K562 (cell line): ENCODE data around the gene TRIM25.

ENCODE experiments used
- FOXJ3 ChIP-seq: sonication (generic); formaldehyde crosslinking; IDR thresholded peaks from 2 replicates; pipeline ENCODE4 v1.4.0; 2020; ENCODE audit warnings: mild to moderate bottlenecking, missing genetic modification reagents
- RBM15 ChIP-seq: fragments of 200-400 bp; formaldehyde crosslinking; IDR thresholded peaks from 2 replicates; pipeline ENCODE4 v1.6.1; 2018; ENCODE audit warnings: mild to moderate bottlenecking, low read length, moderate library complexity; ENCODE audit not compliant: insufficient read depth
- RBM39 ChIP-seq: fragments of 200-400 bp; formaldehyde crosslinking; optimal IDR thresholded peaks from 2 replicates; pipeline ENCODE3; 2018; ENCODE audit warnings: low read depth, low read length
- ZKSCAN3 ChIP-seq: fragments of 250-450 bp; sonication (Bioruptor Pico); IDR thresholded peaks from 2 replicates; pipeline ENCODE4 v1.4.0; 2020
- ZNF584 ChIP-seq: fragments of 200-800 bp; sonication (Bioruptor generic); IDR thresholded peaks from 2 replicates; pipeline ENCODE4 v1.6.1; 2016; ENCODE audit warnings: low read depth, mild to moderate bottlenecking, missing genetic modification characterization, missing compliant biosample characterization
- TF ChIP-seq, protein P1 (sequence below): sonication (generic); formaldehyde crosslinking; IDR thresholded peaks from 2 replicates; pipeline ENCODE4 v1.8.1; 2023; ENCODE audit warnings: mild to moderate bottlenecking, missing genetic modification reagents
- TF ChIP-seq, protein P2 (sequence below), 3 experiments: IDR thresholded peaks in 2 of 3; conservative IDR thresholded peaks in 1 of 3; 2 replicates each; pipeline ENCODE4 v1.5.1; 2011 to 2012; ENCODE audit warnings: low read length in 3 of 3, mild to moderate bottlenecking in 3 of 3, control low read depth in 2 of 3, improper control_type of control experiment in 1 of 3, inconsistent platforms in 1 of 3, low read depth in 1 of 3, mixed read lengths in 1 of 3, moderate library complexity in 1 of 3; ENCODE audit not compliant: insufficient read depth in 2 of 3

DNA sequence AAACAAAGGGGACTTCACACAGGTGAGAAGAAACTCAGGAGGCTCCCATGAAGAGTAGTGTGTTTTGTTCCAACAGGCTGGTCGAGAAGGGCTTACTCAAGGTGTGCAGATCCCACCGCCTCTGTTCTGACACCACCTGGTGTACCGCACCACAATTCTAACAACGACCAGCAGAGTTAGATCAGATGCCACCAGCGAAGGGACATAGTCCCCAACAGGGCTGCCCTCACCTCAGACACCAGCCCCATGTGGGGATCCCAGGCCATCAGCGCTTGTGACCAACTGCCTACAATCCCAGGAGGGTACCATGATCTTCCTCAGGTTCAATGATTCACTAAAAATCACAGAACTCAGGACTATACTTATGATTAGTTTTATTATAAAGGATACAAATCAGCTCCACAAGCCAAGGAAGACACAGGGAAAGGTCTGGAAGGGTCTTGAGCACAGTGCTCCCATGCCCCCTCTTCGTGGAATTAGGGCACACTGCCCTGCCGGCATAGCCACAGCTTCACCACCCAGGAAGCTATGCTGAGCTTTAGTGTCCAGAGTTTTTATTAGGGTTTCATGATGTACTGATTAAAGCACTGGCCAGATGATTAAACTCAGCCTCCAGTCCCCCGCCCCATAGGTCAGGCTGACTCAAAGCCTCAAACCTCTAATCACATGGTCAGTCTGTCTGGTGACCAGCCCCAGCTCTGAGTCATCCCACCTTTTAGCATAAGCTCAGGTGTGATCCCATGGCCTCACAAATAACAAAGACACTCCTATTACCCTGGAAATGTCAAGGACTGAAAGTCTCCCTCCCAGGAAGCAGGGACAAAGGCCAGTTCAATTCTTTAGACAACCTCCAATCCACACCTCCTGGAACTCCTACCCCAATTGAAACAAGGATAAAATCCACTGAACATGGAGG is 26.0 kb downstream of the TRIM25 start:
- TF ChIP-seq, protein P1, sequence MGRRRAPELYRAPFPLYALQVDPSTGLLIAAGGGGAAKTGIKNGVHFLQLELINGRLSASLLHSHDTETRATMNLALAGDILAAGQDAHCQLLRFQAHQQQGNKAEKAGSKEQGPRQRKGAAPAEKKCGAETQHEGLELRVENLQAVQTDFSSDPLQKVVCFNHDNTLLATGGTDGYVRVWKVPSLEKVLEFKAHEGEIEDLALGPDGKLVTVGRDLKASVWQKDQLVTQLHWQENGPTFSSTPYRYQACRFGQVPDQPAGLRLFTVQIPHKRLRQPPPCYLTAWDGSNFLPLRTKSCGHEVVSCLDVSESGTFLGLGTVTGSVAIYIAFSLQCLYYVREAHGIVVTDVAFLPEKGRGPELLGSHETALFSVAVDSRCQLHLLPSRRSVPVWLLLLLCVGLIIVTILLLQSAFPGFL (CRISPR knock-in tag), result no peak
- TF ChIP-seq FOXJ3, result no peak
- TF ChIP-seq ZNF584, result no peak
- TF ChIP-seq RBM15, result no peak
- TF ChIP-seq RBM39, result no peak
- TF ChIP-seq ZKSCAN3 (CRISPR knock-in tag), result no peak
- TF ChIP-seq, protein P2, sequence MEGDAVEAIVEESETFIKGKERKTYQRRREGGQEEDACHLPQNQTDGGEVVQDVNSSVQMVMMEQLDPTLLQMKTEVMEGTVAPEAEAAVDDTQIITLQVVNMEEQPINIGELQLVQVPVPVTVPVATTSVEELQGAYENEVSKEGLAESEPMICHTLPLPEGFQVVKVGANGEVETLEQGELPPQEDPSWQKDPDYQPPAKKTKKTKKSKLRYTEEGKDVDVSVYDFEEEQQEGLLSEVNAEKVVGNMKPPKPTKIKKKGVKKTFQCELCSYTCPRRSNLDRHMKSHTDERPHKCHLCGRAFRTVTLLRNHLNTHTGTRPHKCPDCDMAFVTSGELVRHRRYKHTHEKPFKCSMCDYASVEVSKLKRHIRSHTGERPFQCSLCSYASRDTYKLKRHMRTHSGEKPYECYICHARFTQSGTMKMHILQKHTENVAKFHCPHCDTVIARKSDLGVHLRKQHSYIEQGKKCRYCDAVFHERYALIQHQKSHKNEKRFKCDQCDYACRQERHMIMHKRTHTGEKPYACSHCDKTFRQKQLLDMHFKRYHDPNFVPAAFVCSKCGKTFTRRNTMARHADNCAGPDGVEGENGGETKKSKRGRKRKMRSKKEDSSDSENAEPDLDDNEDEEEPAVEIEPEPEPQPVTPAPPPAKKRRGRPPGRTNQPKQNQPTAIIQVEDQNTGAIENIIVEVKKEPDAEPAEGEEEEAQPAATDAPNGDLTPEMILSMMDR (IDR thresholded peaks at IDR 0.05 in 2 of 3, conservative IDR thresholded peaks at IDR 0.05 in 1 of 3; ENCODE audit: insufficient read depth in 2 of 3, low read depth in 1 of 3, low read length in 3 of 3), result no peak
